GM21381 (cell line): ENCODE results near the gene FLNC.

Experiments
- ATAC-seq: cut with Tn5 transposase; IDR thresholded peaks from one replicate; pipeline ENCODE4 v1.9.1; 2021; ENCODE audit warnings: mild to moderate bottlenecking, moderate library complexity; ENCODE audit not compliant: unreplicated experiment

Gene FLNC

GRCh38 chr7:128888039-128888755 lies 58.0 kb downstream of the FLNC start:
- no peak for ATAC-seq

DNA sequence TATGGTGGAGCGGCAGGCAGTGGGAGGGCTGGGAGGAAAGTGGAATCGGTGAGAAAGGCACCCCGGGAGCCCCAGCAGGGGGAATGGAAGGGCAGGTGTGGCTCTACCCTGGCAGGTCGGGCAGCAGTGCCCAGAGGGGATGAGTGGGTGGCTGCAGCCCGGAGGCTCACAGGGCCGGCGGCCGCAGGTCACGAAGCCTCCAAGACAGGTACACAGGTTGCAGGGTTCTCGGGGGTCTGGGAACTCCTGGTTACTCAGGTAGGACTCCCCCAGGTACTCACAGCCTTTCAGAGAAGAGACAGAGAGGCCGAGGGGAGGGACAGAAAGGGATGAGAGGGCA lies 58.5 kb downstream of the FLNC start:
- no peak for ATAC-seq

DNA sequence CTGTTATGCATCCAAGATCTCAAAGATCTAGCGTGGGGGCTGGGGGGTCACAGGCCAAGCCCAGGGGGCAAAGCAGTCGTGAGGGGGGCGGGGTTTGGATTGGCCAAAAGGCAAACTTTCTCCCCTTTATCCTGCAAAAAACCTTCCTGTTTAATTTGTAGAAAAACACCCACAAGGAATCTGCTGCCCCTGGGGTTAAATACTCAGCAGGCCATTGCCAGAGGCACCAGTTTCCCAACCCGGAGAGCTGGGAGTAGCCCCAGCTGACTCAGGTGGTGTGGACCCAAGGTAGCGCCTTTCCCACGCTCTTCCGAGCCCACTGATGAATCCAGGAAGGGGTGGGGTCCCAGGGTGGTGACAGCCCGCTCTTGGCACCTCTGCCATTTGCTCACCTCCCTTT lies 58.9 kb downstream of the FLNC start:
- ATAC-seq, result no peak

DNA sequence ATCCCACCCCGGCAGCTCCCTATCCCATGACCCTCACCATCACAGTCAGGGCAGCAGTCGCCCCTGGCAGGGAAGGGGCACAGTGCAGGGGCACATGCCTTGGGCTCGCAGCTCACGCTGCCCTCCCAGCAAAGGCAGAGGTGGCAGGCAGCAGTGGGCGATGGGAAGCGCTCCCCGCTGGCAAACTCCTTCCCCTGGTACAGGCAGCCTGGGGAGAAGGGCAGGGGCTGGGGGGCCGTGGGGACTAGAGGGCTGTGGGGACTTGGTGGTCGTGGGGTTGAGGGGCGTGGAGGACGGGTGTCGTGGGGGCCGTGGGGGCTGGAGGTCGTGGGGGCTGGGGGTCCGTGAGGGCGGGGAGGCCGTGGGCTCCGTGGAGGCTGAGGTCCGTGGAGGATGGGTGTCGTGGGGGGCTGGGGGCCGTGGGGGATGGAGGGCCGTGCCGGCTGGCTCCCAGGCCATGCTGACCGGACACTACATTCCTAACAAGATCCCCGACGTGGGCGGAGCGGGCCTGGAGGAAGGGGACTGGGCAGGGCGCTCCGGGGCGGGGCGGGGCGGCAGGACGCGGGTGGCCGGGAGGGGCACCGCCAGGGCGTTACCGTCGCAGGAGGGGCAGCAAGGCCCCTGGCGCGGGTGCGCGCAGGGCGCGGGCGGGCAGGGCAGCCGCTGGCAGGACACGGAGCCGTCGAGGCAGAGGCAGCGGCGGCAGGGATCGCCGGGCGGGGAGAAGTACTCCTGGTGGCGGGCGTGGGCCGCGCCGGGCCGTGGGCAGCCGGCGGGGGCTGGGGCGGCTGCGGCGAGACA lies 60.3 kb downstream of the FLNC start:
- no peak for ATAC-seq

DNA sequence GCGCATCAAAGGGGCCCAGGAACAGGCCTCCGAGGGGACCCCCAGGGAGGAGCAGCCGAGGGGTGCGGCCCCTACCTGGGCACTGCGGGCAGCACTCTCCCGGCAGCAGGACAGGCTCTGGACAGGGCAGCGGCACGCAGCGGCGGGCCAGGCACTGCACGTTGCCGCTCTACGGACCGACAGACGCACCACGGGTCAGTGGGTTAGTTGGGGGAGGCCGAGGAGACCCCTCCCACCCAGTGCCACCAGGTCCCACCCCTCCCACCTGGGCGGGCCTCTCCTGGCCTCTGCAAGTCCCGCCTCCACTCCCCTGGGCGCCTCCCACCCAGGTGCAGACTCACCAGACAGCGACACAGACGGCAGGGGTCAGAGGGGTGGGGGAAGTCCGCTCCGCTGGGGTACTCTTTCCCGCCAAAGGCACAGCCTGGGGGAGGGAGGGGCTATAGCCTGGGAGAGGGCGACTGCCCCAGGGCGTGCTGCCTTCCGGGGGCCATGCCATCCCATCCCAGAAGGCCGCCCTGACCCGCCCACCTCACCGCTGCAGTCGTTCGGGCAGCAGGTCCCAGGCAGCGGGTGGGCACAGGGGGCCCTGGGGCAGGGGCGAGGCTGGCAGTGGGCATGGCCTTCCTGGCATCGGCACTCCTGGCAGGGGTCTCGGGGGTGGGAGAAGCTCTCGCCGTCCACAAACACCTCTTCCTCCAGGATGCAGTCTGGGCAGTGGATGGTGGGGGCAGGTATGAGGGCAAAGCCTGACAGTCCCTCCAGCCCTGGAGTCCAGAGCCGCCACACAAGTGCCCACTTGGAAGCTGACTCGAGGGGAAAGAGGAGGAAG lies 61.1 kb downstream of the FLNC start:
- ATAC-seq, result no peak

- no peak for ATAC-seq
Measured at GRCh38 chr7:128891942-128892269, 61.7 kb downstream of the FLNC start.

- no peak for ATAC-seq
Measured at GRCh38 chr7:128892521-128893250, 62.5 kb downstream of the FLNC start.

- no peak for ATAC-seq
Measured at GRCh38 chr7:128893251-128894100, 63.3 kb downstream of the FLNC start.

- no peak for ATAC-seq
Measured at GRCh38 chr7:128894101-128894440, 63.9 kb downstream of the FLNC start.

DNA sequence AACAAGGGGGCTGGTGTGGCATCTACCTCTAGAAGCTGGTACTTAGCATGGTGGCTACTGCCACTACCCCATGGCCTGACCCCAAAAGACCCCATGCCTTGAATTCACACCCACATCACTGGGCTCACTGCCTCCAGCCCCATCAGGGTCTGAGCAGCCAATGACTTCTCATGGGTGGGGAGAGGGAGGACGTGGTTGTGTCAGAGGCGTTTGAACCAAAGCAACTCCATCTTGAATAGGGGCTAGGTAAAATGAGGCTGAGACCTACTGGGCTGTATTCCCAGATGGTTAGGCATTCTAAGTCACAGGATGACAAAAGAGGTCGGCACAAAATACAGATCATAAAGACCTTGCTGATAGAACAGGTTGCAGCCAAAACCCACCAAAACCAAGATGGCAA lies 65.1 kb downstream of the FLNC start:
- no peak for ATAC-seq

GRCh38 chr7:128899392-128899791 lies 69.2 kb downstream of the FLNC start:
- ATAC-seq, result no peak

GRCh38 chr7:128900237-128900636 lies 70.0 kb downstream of the FLNC start:
- ATAC-seq, result no peak

DNA sequence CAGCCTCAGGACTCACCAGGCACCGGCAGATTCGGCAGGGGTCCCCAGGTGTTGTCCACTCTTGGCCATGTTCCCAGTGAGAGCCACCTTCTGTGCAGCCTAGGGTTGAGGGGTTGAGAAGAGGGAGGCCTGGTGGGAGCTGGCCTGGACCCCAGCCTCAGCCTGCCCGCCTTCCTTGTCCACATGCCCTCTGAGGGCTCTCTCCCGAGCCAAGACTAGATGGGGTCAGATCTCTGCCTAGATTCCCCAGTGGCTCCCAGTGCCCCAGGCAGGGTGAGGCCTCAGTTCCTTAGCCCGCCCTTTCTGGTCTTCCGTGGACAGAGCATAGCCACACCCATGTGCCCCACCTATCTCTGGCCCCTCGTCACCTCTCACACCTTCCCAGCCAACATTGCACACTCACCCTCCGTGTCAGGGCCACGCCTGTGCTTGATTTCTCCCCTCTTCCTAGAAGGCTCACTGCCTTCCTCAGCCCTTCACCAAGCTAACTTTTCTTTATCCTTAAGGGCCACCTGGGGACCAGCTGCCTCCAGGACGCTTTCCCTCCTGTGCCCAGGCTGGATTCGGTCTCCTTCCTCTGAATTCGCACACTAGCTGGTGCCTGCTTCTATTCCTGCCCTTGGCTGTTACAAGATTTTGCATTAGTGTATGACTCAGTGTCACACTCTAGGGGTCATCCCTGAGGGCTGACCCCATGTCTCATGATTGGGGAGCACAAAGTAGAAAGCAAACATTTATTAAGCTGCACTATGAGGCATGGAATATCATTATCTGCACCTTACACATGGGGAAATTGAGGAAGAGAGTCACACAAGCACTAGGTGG lies 72.8 kb downstream of the FLNC start:
- no peak for ATAC-seq

DNA sequence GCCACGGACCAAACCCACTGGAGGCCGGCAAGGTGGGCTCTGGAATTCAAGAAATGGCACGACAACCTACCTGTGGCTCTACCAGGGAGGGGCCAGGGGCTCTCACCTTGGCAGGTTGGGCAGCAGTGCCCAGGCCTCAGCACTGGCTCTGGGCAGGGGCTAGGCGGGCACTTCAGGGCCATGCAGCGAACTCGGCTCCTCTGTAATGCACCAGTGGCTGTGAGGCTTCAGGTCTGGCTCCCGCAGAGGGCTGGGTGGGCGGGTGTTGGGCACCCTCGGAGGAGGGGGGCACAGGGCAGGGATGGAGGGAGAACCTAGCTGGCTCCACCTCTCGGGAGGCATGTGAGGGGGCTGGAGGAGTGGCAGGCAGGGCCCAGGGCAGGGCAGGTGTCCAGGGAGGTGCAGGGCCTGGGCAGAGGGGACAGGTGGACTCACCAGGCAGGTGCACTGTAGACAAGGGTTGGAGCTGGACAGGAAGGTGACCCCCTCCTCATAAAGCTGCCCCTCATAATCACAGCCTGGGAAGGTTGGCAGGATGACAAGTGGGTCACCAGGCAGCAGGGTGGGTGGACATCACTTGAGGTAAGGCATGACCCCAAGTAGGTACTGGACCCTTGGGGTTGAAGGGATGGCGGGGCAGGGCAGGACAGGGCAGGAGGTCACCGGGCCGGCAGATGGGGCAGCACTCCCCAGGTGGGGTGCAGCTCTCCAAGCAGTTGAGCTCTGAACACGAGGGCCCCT lies 73.6 kb downstream of the FLNC start:
- no peak for ATAC-seq

DNA sequence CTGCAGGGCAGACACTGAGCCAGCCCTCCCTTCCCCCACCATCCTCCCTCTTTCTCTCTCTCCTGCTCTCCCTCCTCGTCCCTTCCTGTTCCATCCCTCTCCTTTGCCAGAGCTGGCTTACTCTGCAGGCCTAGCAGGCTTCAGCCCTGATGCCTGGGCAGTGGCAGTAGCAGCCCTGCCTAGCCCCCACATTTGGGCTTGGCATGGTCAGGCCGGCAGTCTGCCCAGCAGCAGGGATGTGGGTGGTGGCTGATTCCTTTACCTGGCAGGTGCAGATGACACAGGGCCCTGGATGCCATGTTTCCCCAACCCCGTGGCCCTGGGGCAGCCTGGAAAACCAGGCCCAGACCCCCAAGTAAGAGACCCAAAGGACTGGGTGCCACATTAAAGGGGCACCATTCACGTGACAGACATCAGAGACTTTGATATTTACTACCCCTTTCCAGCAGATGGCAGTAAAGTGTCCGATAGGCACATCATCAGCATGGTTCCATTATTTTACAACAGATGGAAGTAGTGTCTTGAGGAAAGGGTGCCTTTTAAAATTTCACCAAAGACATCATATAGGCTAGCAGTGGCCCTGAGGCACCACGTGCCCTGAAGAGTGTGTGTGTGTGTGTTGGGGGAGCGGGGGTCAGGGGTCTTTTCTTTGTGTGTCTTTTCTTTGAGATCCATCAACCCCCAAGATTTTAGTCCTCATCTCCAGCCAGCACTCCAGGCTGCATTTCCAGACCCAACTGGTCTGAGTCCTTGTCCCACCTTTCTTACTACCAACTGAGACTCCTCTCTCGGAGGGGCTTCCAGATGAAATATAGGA lies 74.4 kb downstream of the FLNC start:
- ATAC-seq, result no peak

- ATAC-seq, result no peak
Measured at GRCh38 chr7:128906001-128906765, 76.0 kb downstream of the FLNC start.
